ENCODE data around the gene ABTB1. TPM values are rescaled to one million over a fixed set of nuclear protein-coding genes. Genes with fewer than 3 reads are reported as not detected.

ABTB1 gene
- total and polyA plus RNA-seq, 2 of the 13 experiments (the other 11 are each of a cell fraction or from before 2014, with no cell fraction given): 0.42 to 14.5 TPM

DNA sequence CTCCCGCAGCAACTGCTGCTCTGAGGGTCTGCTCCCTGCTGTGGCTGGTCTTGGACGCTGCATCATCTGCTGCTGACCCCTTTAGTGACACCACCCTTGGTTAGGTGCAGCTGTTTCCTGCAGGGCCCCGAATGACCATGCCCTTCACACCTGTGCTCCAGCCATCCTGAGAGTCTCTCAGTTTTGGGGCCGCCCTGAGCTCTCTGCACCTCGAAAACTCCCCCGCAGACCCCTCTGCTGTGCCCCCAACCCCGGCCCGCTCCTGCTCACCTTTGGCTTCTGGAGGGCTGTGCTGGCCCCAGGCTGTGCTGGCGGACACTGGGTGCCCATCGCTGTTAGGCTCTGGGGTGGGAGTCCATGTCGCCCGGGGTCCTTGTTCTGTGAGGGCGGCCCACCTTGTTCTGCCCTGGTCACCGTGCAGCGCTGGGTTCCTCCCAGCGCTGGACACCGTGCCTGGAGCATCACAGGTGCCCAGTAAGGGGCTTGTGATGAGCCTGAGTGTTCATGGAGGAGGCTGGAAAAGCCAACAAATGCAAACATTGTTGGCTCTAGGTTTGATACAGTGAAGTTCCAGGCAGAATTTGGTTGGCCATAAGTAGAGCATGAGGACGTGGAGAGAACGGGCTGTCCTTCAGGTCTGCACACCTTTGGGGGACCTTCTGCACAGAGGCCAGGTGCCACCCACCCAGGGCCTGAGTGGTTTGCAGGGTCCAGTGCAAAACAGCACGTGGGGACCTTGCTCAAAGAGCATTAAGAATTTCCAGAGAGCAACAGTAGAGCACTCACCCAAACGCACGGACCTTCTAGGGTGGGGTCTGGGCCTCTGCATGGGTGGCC is 12.3 kb downstream of the ABTB1 start (continued):
- TF ChIP-seq NR2F6 (IDR thresholded peaks at IDR 0.05): no peak
- TF ChIP-seq NR2F6 (CRISPR knock-in tag; IDR thresholded peaks at IDR 0.05): no peak
- TF ChIP-seq AKAP8 (CRISPR knock-in tag; IDR thresholded peaks at IDR 0.05): no peak
- TF ChIP-seq ZNF296 (CRISPR knock-in tag; conservative IDR thresholded peaks at IDR 0.05): no peak
- TF ChIP-seq HNRNPUL1 (IDR thresholded peaks at IDR 0.05; ENCODE audit: low read depth, low read length): no peak

DNA sequence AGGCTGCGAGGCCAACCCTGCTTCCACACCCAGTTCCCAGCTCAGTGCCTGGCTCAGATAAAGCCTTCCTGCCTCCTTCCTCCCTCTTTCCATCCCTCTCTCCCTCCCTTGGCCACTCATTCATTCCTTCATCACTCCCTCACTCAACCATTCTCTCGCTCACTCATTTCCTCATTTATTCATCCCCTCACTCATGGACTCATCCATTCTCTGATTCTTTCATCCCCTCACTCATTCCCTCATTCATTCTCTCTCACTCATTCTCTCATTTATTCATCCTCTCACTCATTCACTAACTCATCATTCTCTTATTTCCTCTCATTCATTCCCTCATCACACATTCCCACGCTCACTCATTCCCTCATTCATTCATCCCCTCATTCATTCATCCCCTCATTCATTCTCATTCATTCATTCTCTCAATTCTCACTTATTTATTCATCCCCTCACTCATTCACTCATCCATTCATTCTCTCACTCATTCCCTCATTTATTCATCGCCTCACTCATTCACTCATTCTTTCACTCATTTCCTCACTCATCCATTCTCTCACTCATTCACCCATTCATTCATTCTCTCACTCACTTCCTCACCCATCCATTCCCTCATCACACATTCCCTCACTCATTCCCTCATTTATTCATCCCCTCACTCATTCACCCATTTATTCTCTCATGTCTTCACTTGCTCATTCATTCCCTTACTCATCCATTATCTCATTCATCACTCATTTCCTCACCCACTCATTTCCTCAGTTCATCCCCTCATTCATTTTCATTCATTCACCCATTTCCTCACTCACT is 13.2 kb downstream of the ABTB1 start:
- CTCF ChIA-PET (ENCODE audit: low intra/inter-chr PET ratio, low total read pairs): no interaction called here
- Histone ChIP-seq H4K20me1 (ENCODE audit: insufficient read depth, low read length) (no peaks in the 10 kb centered on the region), H3K27ac (ENCODE audit: extremely low read length, insufficient read depth, low read length) (no peak overlapping the region), H3K4me2 (ENCODE audit: low read depth, low read length) (no peak overlapping the region), H2AFZ (ENCODE audit: low read length) (no peak overlapping the region), H3K36me3 (replicated peaks in 1 of 2; ENCODE audit: control insufficient read depth in 1 of 2, insufficient read depth in 2 of 2, low read length in 2 of 2) (no peaks in the 10 kb centered on the region), H3K4me1 (ENCODE audit: insufficient read depth, low read length) (peaks cover 7% of the 10 kb centered on the region), H3K4me3 (replicated peaks in 1 of 3; ENCODE audit: insufficient read depth in 1 of 3, low read depth in 2 of 3, low read length in 3 of 3) (no peak overlapping the region), H3K9me3 (ENCODE audit: low read length) (no peaks in the 10 kb centered on the region), H3K27me3 (ENCODE audit: control insufficient read depth in 1 of 2, insufficient read depth in 2 of 2, low read length in 2 of 2) (peaks cover 0 to 6% of the 10 kb centered on the region in 2 experiments; a peak in 2 of 5 replicates), H3K79me2 (ENCODE audit: insufficient read depth, low read length) (no peaks in the 10 kb centered on the region), H3K9ac (ENCODE audit: insufficient read depth, low read depth, low read length) (no peak overlapping the region)
- TF ChIP-seq ZNF24 (IDR thresholded peaks at IDR 0.05) (peak; percentile 70; the same call in 1 of the 2 replicates), SP4 (CRISPR knock-in tag; IDR thresholded peaks at IDR 0.05) (no peak)
- FAIRE-seq (no peak), DNase-seq (ENCODE audit: low spot score) (no peak), ATAC-seq (no peak)
- no TSS peak for BruUV-seq (replicated peaks)
- in situ Hi-C loops (cut with HindIII; ENCODE audit: extremely low pct_ligation_motif_present, low pct_unique_long_range_greater_than_20kb) (loop anchor here (10.0 kb wide), 1 partner anchor 279 kb away; no protein-coding TSS in a partner anchor), intact Hi-C loops (cut with micrococcal nuclease; ENCODE audit: unreplicated experiment) (no loop called here)
- POLR2A ChIA-PET: no interaction called here
- 30% methylated on average over 4 of the region's 4 CpGs for WGBS (ENCODE audit: low lambda C conversion rate)

Data from HepG2 (cell line).